ENCODE measurements around the gene SLC22A17. TPM values are rescaled to one million over a fixed set of nuclear protein-coding genes. Genes with fewer than 3 reads are reported as not detected.
A peak's percentile ranks its signal among the peaks of the same experiment; 100 is the strongest.

Gene SLC22A17
- total RNA-seq, 6 experiments from 2014 or later, result 1.5 to 2.7 (median 2.1) TPM

- no peaks in the 10 kb centered on the region for H3K9me3 ChIP-seq
- H3K27ac ChIP-seq, result no peak overlapping the region
- no peaks in the 10 kb centered on the region for H3K36me3 ChIP-seq
- intact Hi-C loops (cut with DNase I), result no loop called here
- WGBS (ENCODE audit: insufficient coverage, low coverage, low lambda C conversion rate, missing lambda C conversion rate), result 40% methylated on average over 1 of the region's 8 CpGs
- no peak overlapping the region for H3K4me3 ChIP-seq
- no peak for ATAC-seq
- peaks cover 0 to 7% of the 10 kb centered on the region in 2 donors for H3K27me3 ChIP-seq
- DNase-seq, result peak in 1 of 3 donors; percentile 28
- H3K4me1 ChIP-seq, result peaks cover 0 to 6% (median 0%) of the 10 kb centered on the region in 4 donors
- TF ChIP-seq, protein P1, sequence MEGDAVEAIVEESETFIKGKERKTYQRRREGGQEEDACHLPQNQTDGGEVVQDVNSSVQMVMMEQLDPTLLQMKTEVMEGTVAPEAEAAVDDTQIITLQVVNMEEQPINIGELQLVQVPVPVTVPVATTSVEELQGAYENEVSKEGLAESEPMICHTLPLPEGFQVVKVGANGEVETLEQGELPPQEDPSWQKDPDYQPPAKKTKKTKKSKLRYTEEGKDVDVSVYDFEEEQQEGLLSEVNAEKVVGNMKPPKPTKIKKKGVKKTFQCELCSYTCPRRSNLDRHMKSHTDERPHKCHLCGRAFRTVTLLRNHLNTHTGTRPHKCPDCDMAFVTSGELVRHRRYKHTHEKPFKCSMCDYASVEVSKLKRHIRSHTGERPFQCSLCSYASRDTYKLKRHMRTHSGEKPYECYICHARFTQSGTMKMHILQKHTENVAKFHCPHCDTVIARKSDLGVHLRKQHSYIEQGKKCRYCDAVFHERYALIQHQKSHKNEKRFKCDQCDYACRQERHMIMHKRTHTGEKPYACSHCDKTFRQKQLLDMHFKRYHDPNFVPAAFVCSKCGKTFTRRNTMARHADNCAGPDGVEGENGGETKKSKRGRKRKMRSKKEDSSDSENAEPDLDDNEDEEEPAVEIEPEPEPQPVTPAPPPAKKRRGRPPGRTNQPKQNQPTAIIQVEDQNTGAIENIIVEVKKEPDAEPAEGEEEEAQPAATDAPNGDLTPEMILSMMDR (IDR thresholded peaks at IDR 0.05), result no peak
- no peak for TF ChIP-seq POLR2A (IDR thresholded peaks at IDR 0.05)
Measured at GRCh38 chr14:23349156-23349845, 3.4 kb downstream of the SLC22A17 start.

DNA sequence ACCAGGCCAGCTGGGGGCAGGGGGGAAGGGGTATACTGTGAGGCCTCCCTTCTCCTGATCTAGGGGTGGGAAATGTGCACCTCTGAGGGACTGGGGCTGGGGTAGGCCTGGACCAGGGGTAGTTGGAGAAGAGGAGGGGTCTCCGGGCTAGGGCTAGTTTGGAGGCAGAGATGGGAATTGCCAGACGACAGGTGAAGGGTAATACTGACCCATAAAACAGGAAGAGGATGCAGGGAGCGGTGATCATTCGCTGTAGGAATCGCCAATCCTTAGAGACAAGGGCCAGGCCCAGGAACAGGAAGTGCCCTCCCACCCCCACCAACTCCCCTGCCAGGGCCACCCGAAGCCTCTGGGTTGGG is 4.4 kb downstream of the SLC22A17 start:
- intact Hi-C loops (cut with DNase I), result no loop called here
- WGBS (ENCODE audit: insufficient coverage, low coverage, low lambda C conversion rate, missing lambda C conversion rate), result 85% methylated on average over 4 of the region's 6 CpGs
- Histone ChIP-seq H3K27ac (no peak overlapping the region), H3K4me3 (no peak overlapping the region), H3K9me3 (no peaks in the 10 kb centered on the region), H3K27me3 (peaks cover 0 to 7% of the 10 kb centered on the region in 2 donors), H3K4me1 (peaks cover 0 to 6% (median 0%) of the 10 kb centered on the region in 4 donors), H3K36me3 (no peaks in the 10 kb centered on the region)
- ATAC-seq (no peak), DNase-seq (peak in 1 of 3 donors; percentile 32)
- TF ChIP-seq POLR2A (IDR thresholded peaks at IDR 0.05), result no peak
- TF ChIP-seq, protein P1 (IDR thresholded peaks at IDR 0.05), result no peak

DNA sequence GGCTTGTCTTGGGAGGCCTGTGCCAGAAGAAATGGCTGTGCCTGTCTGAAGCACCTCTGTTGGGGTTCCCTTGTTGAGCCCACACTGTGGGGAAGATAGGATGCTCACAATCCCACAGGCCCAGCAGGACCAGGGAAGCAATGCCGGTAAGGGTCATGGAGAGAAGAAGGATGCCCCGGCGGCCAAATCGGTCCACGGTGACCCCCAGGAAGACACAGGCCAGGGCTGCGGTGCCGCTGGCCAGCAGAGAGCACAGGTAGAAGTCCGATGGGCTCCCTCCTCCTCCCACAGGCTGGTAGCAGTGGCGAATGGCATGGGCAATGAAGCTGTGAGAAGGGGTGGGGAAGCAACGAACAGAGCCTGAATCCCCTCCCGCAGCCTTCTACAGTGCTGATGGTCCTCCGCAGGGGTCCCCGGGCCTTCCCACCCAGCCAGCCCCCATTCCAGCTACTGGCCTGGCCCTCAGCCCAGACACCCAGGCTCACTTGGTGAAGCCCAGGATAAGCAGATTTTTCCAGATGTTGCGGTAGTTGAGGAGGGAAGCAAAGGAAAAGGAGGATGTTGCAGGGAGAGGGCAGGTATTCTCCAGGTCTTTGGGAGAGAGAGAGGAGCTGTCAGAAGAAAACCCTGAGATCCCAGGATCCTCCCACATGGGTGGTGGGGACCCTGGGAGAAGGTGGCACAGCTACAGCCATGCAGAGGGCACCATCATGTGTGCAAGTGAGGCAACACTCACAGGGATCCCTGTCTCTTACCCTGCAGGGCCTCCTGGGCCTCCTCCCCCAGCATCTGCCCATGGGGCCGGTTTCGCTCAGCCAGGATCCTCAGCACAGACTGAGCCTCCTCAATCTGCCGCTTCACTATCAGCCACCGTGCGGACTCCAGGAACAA is 5.0 kb downstream of the SLC22A17 start:
- no peak for ATAC-seq
- TF ChIP-seq, protein P1 (IDR thresholded peaks at IDR 0.05), result no peak
- no peak for TF ChIP-seq POLR2A (IDR thresholded peaks at IDR 0.05)
- intact Hi-C loops (cut with DNase I), result no loop called here

GRCh38 chr14:23346693-23347405 is 5.8 kb downstream of the SLC22A17 start:
- peaks cover 0 to 2% (median 0%) of the 10 kb centered on the region in 4 donors for H3K4me1 ChIP-seq
- H3K4me3 ChIP-seq, result no peak overlapping the region
- no peaks in the 10 kb centered on the region for H3K36me3 ChIP-seq
- peaks cover 0 to 3% of the 10 kb centered on the region in 2 donors for H3K27me3 ChIP-seq
- 58% methylated on average over 4 of the region's 27 CpGs for WGBS (ENCODE audit: insufficient coverage, low coverage, low lambda C conversion rate, missing lambda C conversion rate)
- ATAC-seq, result no peak
- DNase-seq, result peak in 1 of 3 donors; percentile 37
- TF ChIP-seq POLR2A (IDR thresholded peaks at IDR 0.05), result no peak
- TF ChIP-seq, protein P1 (IDR thresholded peaks at IDR 0.05), result no peak
- intact Hi-C loops (cut with DNase I), result no loop called here
- H3K27ac ChIP-seq, result no peak overlapping the region
- no peaks in the 10 kb centered on the region for H3K9me3 ChIP-seq

More for the DNA sequence above, 5.0 kb downstream of the SLC22A17 start:
- WGBS (ENCODE audit: insufficient coverage, low coverage, low lambda C conversion rate, missing lambda C conversion rate), result 82% methylated on average over 4 of the region's 19 CpGs
- H3K4me1 ChIP-seq, result peaks cover 0 to 6% (median 0%) of the 10 kb centered on the region in 4 donors
- H3K27ac ChIP-seq, result no peak overlapping the region
- H3K36me3 ChIP-seq, result no peaks in the 10 kb centered on the region
- no peak overlapping the region for H3K4me3 ChIP-seq
- H3K27me3 ChIP-seq, result peaks cover 0 to 7% of the 10 kb centered on the region in 2 donors
- no peaks in the 10 kb centered on the region for H3K9me3 ChIP-seq
- DNase-seq, result peak in 1 of 3 donors; percentile 29

Data from right lobe of liver (tissue), 6 donors.